H1 (cell line): ENCODE results near the gene TMEM178B. TPM values are rescaled to one million over a fixed set of nuclear protein-coding genes. Genes with fewer than 3 reads are reported as not detected.

Source experiments
- CTCF ChIA-PET: fragments of 300-600 bp; sonication (Branson Sonifier 250); formaldehyde crosslinking; loops from one replicate; lab custom pipeline; 2021; ENCODE audit not compliant: partially characterized antibody; lab: Charles Lee
- POLR2A ChIA-PET: fragments of 300-600 bp; sonication (Branson Sonifier 250); formaldehyde crosslinking; loops from one replicate; lab custom pipeline; 2021; ENCODE audit warnings: inconsistent platforms; ENCODE audit not compliant: partially characterized antibody; lab: Charles Lee
- DNase-seq, 2 experiments: peaks; one replicate each; pipeline versions ENCODE4 v3.0.0 to v3.0.0-alpha.2; 2010 to 2022; ENCODE audit warnings: low spot score in 2 of 2, low read depth in 1 of 2, mixed read lengths in 1 of 2
- FAIRE-seq: peaks from 2 replicates; lab custom pipeline; 2011; peaks lifted over from hg19 to GRCh38; lab: Jason Lieb, UNC
- H2AFZ ChIP-seq: 2 replicates; pipeline ENCODE4 v1.8.1; 2012; ENCODE audit warnings: low read length, inconsistent platforms
- H2AK5ac ChIP-seq: 2 replicates; pipeline ENCODE4 v1.6.1; 2013; ENCODE audit warnings: low read depth, low read length
- H2BK120ac ChIP-seq: replicated peaks from 2 replicates; pipeline ENCODE3; 2013; ENCODE audit warnings: low read depth, low read length, inconsistent platforms
- H2BK12ac ChIP-seq: 2 replicates; pipeline ENCODE4 v1.6.1; 2013; ENCODE audit warnings: low read depth, low read length
- H2BK15ac ChIP-seq: 2 replicates; pipeline ENCODE4 v1.6.1; 2013; ENCODE audit warnings: low read length
- H2BK20ac ChIP-seq: 2 replicates; pipeline ENCODE4 v1.6.1; 2013; ENCODE audit warnings: low read length
- H2BK5ac ChIP-seq: 2 replicates; pipeline ENCODE4 v1.6.1; 2013; ENCODE audit warnings: low read depth, low read length
- H3K14ac ChIP-seq: 2 replicates; pipeline ENCODE4 v1.6.1; 2013; ENCODE audit warnings: inconsistent platforms; ENCODE audit not compliant: insufficient read length
- H3K18ac ChIP-seq: 2 replicates; pipeline ENCODE4 v1.6.1; 2013; ENCODE audit warnings: low read length; ENCODE audit errors: extremely low read depth
- H3K23ac ChIP-seq: 2 replicates; pipeline ENCODE4 v1.6.1; 2013; ENCODE audit warnings: inconsistent platforms; ENCODE audit not compliant: insufficient read length
- H3K23me2 ChIP-seq: 2 replicates; pipeline ENCODE4 v1.6.1; 2013; ENCODE audit warnings: low read depth, low read length
- H3K27ac ChIP-seq: 2 replicates; pipeline ENCODE4 v1.6.1; 2011; ENCODE audit warnings: low read depth, low read length, inconsistent platforms
- H3K27me3 ChIP-seq, 4 experiments: replicated peaks in 1 of 4; 1 replicate in 1 of 4; 2 replicates in 3 of 4; pipeline versions ENCODE4 v1.6.1 to v1.8.1; 2011 to 2013; ENCODE audit warnings: low read length in 3 of 4, mild to moderate bottlenecking in 3 of 4, inconsistent platforms in 2 of 4, mixed read lengths in 2 of 4, moderate library complexity in 1 of 4; ENCODE audit not compliant: control insufficient read depth in 3 of 4, insufficient read depth in 3 of 4; ENCODE audit errors: extremely low read depth in 1 of 4
- H3K36me3 ChIP-seq, 4 experiments: 2 replicates each; pipeline versions ENCODE4 v1.6.1 to v1.8.1; 2011 to 2013; ENCODE audit warnings: mild to moderate bottlenecking in 4 of 4, low read length in 3 of 4, moderate library complexity in 2 of 4, control low read depth in 1 of 4, inconsistent platforms in 1 of 4; ENCODE audit not compliant: insufficient read depth in 4 of 4, control insufficient read depth in 2 of 4
- H3K4ac ChIP-seq: replicated peaks from 2 replicates; pipeline ENCODE3; 2013; ENCODE audit warnings: low read length, low read depth, mixed read lengths, inconsistent platforms; ENCODE audit not compliant: insufficient read length
- H3K4me1 ChIP-seq, 4 experiments: replicated peaks in 1 of 4; 1 replicate in 1 of 4; 2 replicates in 3 of 4; pipeline versions ENCODE4 v1.6.1 to v1.8.1; 2011 to 2013; ENCODE audit warnings: low read length in 3 of 4, inconsistent platforms in 2 of 4, mixed read lengths in 1 of 4; ENCODE audit not compliant: insufficient read depth in 4 of 4, control insufficient read depth in 3 of 4
- H3K4me2 ChIP-seq, 2 experiments: 2 replicates each; pipeline versions ENCODE4 v1.6.1 to v1.8.1; 2011 to 2013; ENCODE audit warnings: low read depth in 2 of 2, low read length in 2 of 2, control low read depth in 1 of 2, inconsistent platforms in 1 of 2, mild to moderate bottlenecking in 1 of 2; ENCODE audit not compliant: insufficient read depth in 1 of 2
- H3K4me3 ChIP-seq, 4 experiments: fragments of 200-600, 300-600 bp in 1 of 4; sonication (generic), shearing (Covaris generic), sonication (Bioruptor Twin) in 1 of 4; 2 replicates each; pipeline versions ENCODE4 v1.5.1 to v1.8.1; 2011 to 2016; ENCODE audit warnings: low read length in 4 of 4, low read depth in 3 of 4, control low read depth in 2 of 4, inconsistent platforms in 2 of 4, mild to moderate bottlenecking in 2 of 4, mixed read lengths in 1 of 4, moderate library complexity in 1 of 4; ENCODE audit not compliant: insufficient read depth in 2 of 4; ENCODE audit errors: extremely low read depth in 1 of 4
- H3K56ac ChIP-seq: replicated peaks from 2 replicates; pipeline ENCODE3; 2013; ENCODE audit warnings: low read depth, mild to moderate bottlenecking, mixed read lengths, low read length, inconsistent platforms; ENCODE audit not compliant: insufficient read length
- H3K79me1 ChIP-seq: 2 replicates; pipeline ENCODE4 v1.6.1; 2013; ENCODE audit warnings: low read depth, low read length, control low read depth
- H3K79me2 ChIP-seq, 2 experiments: 2 replicates each; pipeline versions ENCODE4 v1.6.1 to v1.8.1; 2012 to 2013; ENCODE audit warnings: low read length in 2 of 2, mild to moderate bottlenecking in 2 of 2, inconsistent platforms in 1 of 2; ENCODE audit not compliant: insufficient read depth in 2 of 2, control insufficient read depth in 1 of 2
- H3K9ac ChIP-seq, 4 experiments: replicated peaks in 1 of 4; 1 replicate in 1 of 4; 2 replicates in 3 of 4; pipeline versions ENCODE4 v1.6.1 to v1.8.1; 2011 to 2013; ENCODE audit warnings: low read depth in 3 of 4, low read length in 3 of 4, control low read depth in 2 of 4, mild to moderate bottlenecking in 2 of 4, moderate library complexity in 2 of 4, inconsistent platforms in 1 of 4; ENCODE audit errors: extremely low read depth in 1 of 4
- H3K9me3 ChIP-seq, 2 experiments: 2 replicates each; pipeline versions ENCODE4 v1.6.1 to v1.8.1; 2012 to 2013; ENCODE audit warnings: mild to moderate bottlenecking in 2 of 2, moderate library complexity in 2 of 2, control low read depth in 1 of 2, inconsistent platforms in 1 of 2, low read depth in 1 of 2, low read length in 1 of 2, mixed read lengths in 1 of 2; ENCODE audit not compliant: insufficient read depth in 2 of 2
- H4K20me1 ChIP-seq, 2 experiments: replicated peaks in 1 of 2; 2 replicates each; pipeline versions ENCODE3 to v1.8.1; 2011 to 2013; ENCODE audit warnings: inconsistent platforms in 2 of 2, low read length in 2 of 2, mild to moderate bottlenecking in 1 of 2; ENCODE audit not compliant: insufficient read depth in 2 of 2, control insufficient read depth in 1 of 2
- H4K5ac ChIP-seq: 2 replicates; pipeline ENCODE4 v1.6.1; 2013; ENCODE audit warnings: low read length, low read depth, mixed read lengths, inconsistent platforms; ENCODE audit not compliant: insufficient read length
- H4K8ac ChIP-seq: 2 replicates; pipeline ENCODE4 v1.8.0; 2013; ENCODE audit warnings: mild to moderate bottlenecking, moderate library complexity, low read length, inconsistent platforms; ENCODE audit not compliant: insufficient read depth; ENCODE audit errors: extremely low read depth
- H4K91ac ChIP-seq: replicated peaks from 2 replicates; pipeline ENCODE3; 2013; ENCODE audit warnings: low read length, mixed read lengths, inconsistent platforms; ENCODE audit not compliant: insufficient read length
- BACH1 ChIP-seq: IDR thresholded peaks from 2 replicates; pipeline ENCODE4 v1.6.1; 2012; ENCODE audit warnings: low read length, improper control_type of control experiment
- SUZ12 ChIP-seq: fragments of 200-600 bp; sonication (generic); IDR thresholded peaks from 2 replicates; pipeline ENCODE4 v1.6.1; 2012; ENCODE audit warnings: mild to moderate bottlenecking, inconsistent platforms, low read length, moderate library complexity, mixed read lengths
- WGBS, 2 experiments: shearing (Covaris generic) in 1 of 2; methylation state at CpG; one replicate each; pipeline versions ENCODE4 v1.1.6 to v1.1.7; 2013 to 2015; ENCODE audit warnings: low lambda C conversion rate in 2 of 2, mixed read lengths in 2 of 2, inconsistent platforms in 1 of 2, low coverage in 1 of 2, missing lambda C conversion rate in 1 of 2; ENCODE audit not compliant: insufficient replicate concordance in 2 of 2, insufficient coverage in 1 of 2, insufficient read length in 1 of 2; ENCODE audit errors: extremely low coverage in 1 of 2, missing lambda C conversion rate in 1 of 2; 5-methylcytosine and 5-hydroxymethylcytosine counted together
- polyA plus RNA-seq, 7 experiments: library from polyadenylated mRNA; depleted of rRNA in 3 of 7; stranded (reverse) in 5 of 7; unstranded in 2 of 7; fragments of >200 nt in 5 of 7; fragments of 200-250 nt in 2 of 7; gene quantifications; 1 replicate in 5 of 7; 2 replicates in 1 of 7; 4 replicates in 1 of 7; pipeline versions ENCODE4 v1.2.1 to v1.2.3, GENCODE V29; 2011 to 2013; ENCODE audit warnings: missing spikeins in 2 of 7, mixed read lengths in 2 of 7
- total RNA-seq: library from RNA; stranded (reverse); fragmentation: NEBNext Ultra II Directional; extraction: Animal tissue kit (Norgen Biotek cat#: 25700); gene quantifications from 2 replicates; pipeline ENCODE4 v1.2.1, GENCODE V29; 2021

The TMEM178B gene
- total and polyA plus RNA-seq, 2 of the 8 experiments (the other 6 are each of a cell fraction or from before 2014, with no cell fraction given) = 5.3 to 18.1 TPM

- H3K9me3 ChIP-seq = no peaks in the 10 kb centered on the region
- no peaks in the 10 kb centered on the region for H3K23me2 ChIP-seq
- no peak overlapping the region for H3K56ac ChIP-seq
- H2BK120ac ChIP-seq = no peak overlapping the region
- H2BK5ac ChIP-seq = no peak overlapping the region
- no peaks in the 10 kb centered on the region for H3K79me1 ChIP-seq
- no peak overlapping the region for H3K9ac ChIP-seq
- H2BK12ac ChIP-seq = no peak overlapping the region
- H3K23ac ChIP-seq = no peak overlapping the region
- H3K4me1 ChIP-seq = peaks cover 3 to 7% (median 4%) of the 10 kb centered on the region in 4 experiments; a peak in 5 of 7 replicates
- TF ChIP-seq BACH1 (no peak), SUZ12 (no peak)
- no peaks in the 10 kb centered on the region for H3K27me3 ChIP-seq
- CTCF ChIA-PET = interaction anchor here (0.7 kb wide), 1 partner anchor 61 kb away, joined by 3 read pairs; no protein-coding TSS in a partner anchor
- no peak overlapping the region for H2AFZ ChIP-seq
- DNase-seq (no peak), FAIRE-seq (no peak)
- H3K4me3 ChIP-seq = no peak overlapping the region
- POLR2A ChIA-PET = no interaction called here
- peaks cover 0 to 2% (median 0%) of the 10 kb centered on the region in 4 experiments; a peak in 1 of 8 replicates for H3K36me3 ChIP-seq
- H3K79me2 ChIP-seq = 0 out of 4 replicates have a peak, but pooled peaks cover 0 to 3% of the 10 kb centered on the region in 2 experiments
- H3K18ac ChIP-seq = no peak overlapping the region
- no peak overlapping the region for H3K4me2 ChIP-seq
- no peak overlapping the region for H3K27ac ChIP-seq
- no peak overlapping the region for H4K91ac ChIP-seq
- H3K14ac ChIP-seq = no peak overlapping the region
- no peak overlapping the region for H3K4ac ChIP-seq
- no peak overlapping the region for H2AK5ac ChIP-seq
- H4K20me1 ChIP-seq = no peaks in the 10 kb centered on the region
- no peak overlapping the region for H4K5ac ChIP-seq
- H2BK15ac ChIP-seq = no peak overlapping the region
- WGBS, 2 experiments = 82% methylated on average over 3 of the region's 3 CpGs; no CpG with 5 or more reads in 1 of the 2 experiments
- no peak overlapping the region for H4K8ac ChIP-seq
- H2BK20ac ChIP-seq = no peak overlapping the region
Measured at GRCh38 chr7:141415999-141416398, 342.1 kb downstream of the TMEM178B start.
